H1 (cell line): ENCODE results near the gene NPL. TPM values are rescaled to one million over a fixed set of nuclear protein-coding genes. Genes with fewer than 3 reads are reported as not detected.

Experiments used
- CTCF ChIA-PET: fragments of 300-600 bp; sonication (Branson Sonifier 250); formaldehyde crosslinking; loops from one replicate; lab custom pipeline; 2021; ENCODE audit not compliant: partially characterized antibody; lab: Charles Lee
- POLR2A ChIA-PET: fragments of 300-600 bp; sonication (Branson Sonifier 250); formaldehyde crosslinking; loops from one replicate; lab custom pipeline; 2021; ENCODE audit warnings: inconsistent platforms; ENCODE audit not compliant: partially characterized antibody; lab: Charles Lee
- DNase-seq, 2 experiments: peaks; one replicate each; pipeline versions ENCODE4 v3.0.0 to v3.0.0-alpha.2; 2010 to 2022; ENCODE audit warnings: low spot score in 2 of 2, low read depth in 1 of 2, mixed read lengths in 1 of 2
- FAIRE-seq: peaks from 2 replicates; lab custom pipeline; 2011; peaks lifted over from hg19 to GRCh38; lab: Jason Lieb, UNC
- H2AFZ ChIP-seq: 2 replicates; pipeline ENCODE4 v1.8.1; 2012; ENCODE audit warnings: low read length, inconsistent platforms
- H2AK5ac ChIP-seq: 2 replicates; pipeline ENCODE4 v1.6.1; 2013; ENCODE audit warnings: low read depth, low read length
- H2BK120ac ChIP-seq: replicated peaks from 2 replicates; pipeline ENCODE3; 2013; ENCODE audit warnings: low read depth, low read length, inconsistent platforms
- H2BK12ac ChIP-seq: 2 replicates; pipeline ENCODE4 v1.6.1; 2013; ENCODE audit warnings: low read depth, low read length
- H2BK15ac ChIP-seq: 2 replicates; pipeline ENCODE4 v1.6.1; 2013; ENCODE audit warnings: low read length
- H2BK20ac ChIP-seq: 2 replicates; pipeline ENCODE4 v1.6.1; 2013; ENCODE audit warnings: low read length
- H2BK5ac ChIP-seq: 2 replicates; pipeline ENCODE4 v1.6.1; 2013; ENCODE audit warnings: low read depth, low read length
- H3K14ac ChIP-seq: 2 replicates; pipeline ENCODE4 v1.6.1; 2013; ENCODE audit warnings: inconsistent platforms; ENCODE audit not compliant: insufficient read length
- H3K18ac ChIP-seq: 2 replicates; pipeline ENCODE4 v1.6.1; 2013; ENCODE audit warnings: low read length; ENCODE audit errors: extremely low read depth
- H3K23ac ChIP-seq: 2 replicates; pipeline ENCODE4 v1.6.1; 2013; ENCODE audit warnings: inconsistent platforms; ENCODE audit not compliant: insufficient read length
- H3K23me2 ChIP-seq: 2 replicates; pipeline ENCODE4 v1.6.1; 2013; ENCODE audit warnings: low read depth, low read length
- H3K27ac ChIP-seq: 2 replicates; pipeline ENCODE4 v1.6.1; 2011; ENCODE audit warnings: low read depth, low read length, inconsistent platforms
- H3K27me3 ChIP-seq, 4 experiments: replicated peaks in 1 of 4; 1 replicate in 1 of 4; 2 replicates in 3 of 4; pipeline versions ENCODE4 v1.6.1 to v1.8.1; 2011 to 2013; ENCODE audit warnings: low read length in 3 of 4, mild to moderate bottlenecking in 3 of 4, inconsistent platforms in 2 of 4, mixed read lengths in 2 of 4, moderate library complexity in 1 of 4; ENCODE audit not compliant: control insufficient read depth in 3 of 4, insufficient read depth in 3 of 4; ENCODE audit errors: extremely low read depth in 1 of 4
- H3K36me3 ChIP-seq, 4 experiments: 2 replicates each; pipeline versions ENCODE4 v1.6.1 to v1.8.1; 2011 to 2013; ENCODE audit warnings: mild to moderate bottlenecking in 4 of 4, low read length in 3 of 4, moderate library complexity in 2 of 4, control low read depth in 1 of 4, inconsistent platforms in 1 of 4; ENCODE audit not compliant: insufficient read depth in 4 of 4, control insufficient read depth in 2 of 4
- H3K4ac ChIP-seq: replicated peaks from 2 replicates; pipeline ENCODE3; 2013; ENCODE audit warnings: low read length, low read depth, mixed read lengths, inconsistent platforms; ENCODE audit not compliant: insufficient read length
- H3K4me1 ChIP-seq, 4 experiments: replicated peaks in 1 of 4; 1 replicate in 1 of 4; 2 replicates in 3 of 4; pipeline versions ENCODE4 v1.6.1 to v1.8.1; 2011 to 2013; ENCODE audit warnings: low read length in 3 of 4, inconsistent platforms in 2 of 4, mixed read lengths in 1 of 4; ENCODE audit not compliant: insufficient read depth in 4 of 4, control insufficient read depth in 3 of 4
- H3K4me2 ChIP-seq, 2 experiments: 2 replicates each; pipeline versions ENCODE4 v1.6.1 to v1.8.1; 2011 to 2013; ENCODE audit warnings: low read depth in 2 of 2, low read length in 2 of 2, control low read depth in 1 of 2, inconsistent platforms in 1 of 2, mild to moderate bottlenecking in 1 of 2; ENCODE audit not compliant: insufficient read depth in 1 of 2
- H3K4me3 ChIP-seq, 4 experiments: fragments of 200-600, 300-600 bp in 1 of 4; sonication (generic), shearing (Covaris generic), sonication (Bioruptor Twin) in 1 of 4; 2 replicates each; pipeline versions ENCODE4 v1.5.1 to v1.8.1; 2011 to 2016; ENCODE audit warnings: low read length in 4 of 4, low read depth in 3 of 4, control low read depth in 2 of 4, inconsistent platforms in 2 of 4, mild to moderate bottlenecking in 2 of 4, mixed read lengths in 1 of 4, moderate library complexity in 1 of 4; ENCODE audit not compliant: insufficient read depth in 2 of 4; ENCODE audit errors: extremely low read depth in 1 of 4
- H3K56ac ChIP-seq: replicated peaks from 2 replicates; pipeline ENCODE3; 2013; ENCODE audit warnings: low read depth, mild to moderate bottlenecking, mixed read lengths, low read length, inconsistent platforms; ENCODE audit not compliant: insufficient read length
- H3K79me1 ChIP-seq: 2 replicates; pipeline ENCODE4 v1.6.1; 2013; ENCODE audit warnings: low read depth, low read length, control low read depth
- H3K79me2 ChIP-seq, 2 experiments: 2 replicates each; pipeline versions ENCODE4 v1.6.1 to v1.8.1; 2012 to 2013; ENCODE audit warnings: low read length in 2 of 2, mild to moderate bottlenecking in 2 of 2, inconsistent platforms in 1 of 2; ENCODE audit not compliant: insufficient read depth in 2 of 2, control insufficient read depth in 1 of 2
- H3K9ac ChIP-seq, 4 experiments: replicated peaks in 1 of 4; 1 replicate in 1 of 4; 2 replicates in 3 of 4; pipeline versions ENCODE4 v1.6.1 to v1.8.1; 2011 to 2013; ENCODE audit warnings: low read depth in 3 of 4, low read length in 3 of 4, control low read depth in 2 of 4, mild to moderate bottlenecking in 2 of 4, moderate library complexity in 2 of 4, inconsistent platforms in 1 of 4; ENCODE audit errors: extremely low read depth in 1 of 4
- H3K9me3 ChIP-seq, 2 experiments: 2 replicates each; pipeline versions ENCODE4 v1.6.1 to v1.8.1; 2012 to 2013; ENCODE audit warnings: mild to moderate bottlenecking in 2 of 2, moderate library complexity in 2 of 2, control low read depth in 1 of 2, inconsistent platforms in 1 of 2, low read depth in 1 of 2, low read length in 1 of 2, mixed read lengths in 1 of 2; ENCODE audit not compliant: insufficient read depth in 2 of 2
- H4K20me1 ChIP-seq, 2 experiments: replicated peaks in 1 of 2; 2 replicates each; pipeline versions ENCODE3 to v1.8.1; 2011 to 2013; ENCODE audit warnings: inconsistent platforms in 2 of 2, low read length in 2 of 2, mild to moderate bottlenecking in 1 of 2; ENCODE audit not compliant: insufficient read depth in 2 of 2, control insufficient read depth in 1 of 2
- H4K5ac ChIP-seq: 2 replicates; pipeline ENCODE4 v1.6.1; 2013; ENCODE audit warnings: low read length, low read depth, mixed read lengths, inconsistent platforms; ENCODE audit not compliant: insufficient read length
- H4K8ac ChIP-seq: 2 replicates; pipeline ENCODE4 v1.8.0; 2013; ENCODE audit warnings: mild to moderate bottlenecking, moderate library complexity, low read length, inconsistent platforms; ENCODE audit not compliant: insufficient read depth; ENCODE audit errors: extremely low read depth
- H4K91ac ChIP-seq: replicated peaks from 2 replicates; pipeline ENCODE3; 2013; ENCODE audit warnings: low read length, mixed read lengths, inconsistent platforms; ENCODE audit not compliant: insufficient read length
- ATF3 ChIP-seq: IDR thresholded peaks from 2 replicates; pipeline ENCODE4 v1.6.1; 2011; ENCODE audit warnings: low read depth, mild to moderate bottlenecking, low read length; ENCODE audit not compliant: insufficient read depth
- CHD1 ChIP-seq: IDR thresholded peaks from 2 replicates; pipeline ENCODE4 v1.6.1; 2012; ENCODE audit warnings: low read depth, low read length, improper control_type of control experiment
- CREB1 ChIP-seq: IDR thresholded peaks from 2 replicates; pipeline ENCODE4 v1.6.1; 2012; ENCODE audit warnings: inconsistent platforms
- GTF2F1 ChIP-seq: IDR thresholded peaks from 2 replicates; pipeline ENCODE4 v1.6.1; 2012; ENCODE audit warnings: low read depth, low read length, improper control_type of control experiment, borderline replicate concordance
- NRF1 ChIP-seq: IDR thresholded peaks from 2 replicates; pipeline ENCODE4 v1.6.1; 2011; ENCODE audit warnings: mild to moderate bottlenecking, low read depth, low read length, improper control_type of control experiment
- RBBP5 ChIP-seq: IDR thresholded peaks from 2 replicates; pipeline ENCODE4 v1.7.1; 2012; ENCODE audit warnings: low read depth, mild to moderate bottlenecking, inconsistent platforms, low read length, moderate library complexity, borderline replicate concordance
- RXRA ChIP-seq: IDR thresholded peaks from 2 replicates; pipeline ENCODE4 v1.6.1; 2011; ENCODE audit warnings: low read depth, mild to moderate bottlenecking, low read length, moderate library complexity; ENCODE audit not compliant: insufficient read depth
- TBP ChIP-seq: IDR thresholded peaks from 2 replicates; pipeline ENCODE4 v1.6.1; 2011; ENCODE audit warnings: low read depth, low read length, improper control_type of control experiment
- WGBS, 2 experiments: shearing (Covaris generic) in 1 of 2; methylation state at CpG; one replicate each; pipeline versions ENCODE4 v1.1.6 to v1.1.7; 2013 to 2015; ENCODE audit warnings: low lambda C conversion rate in 2 of 2, mixed read lengths in 2 of 2, inconsistent platforms in 1 of 2, low coverage in 1 of 2, missing lambda C conversion rate in 1 of 2; ENCODE audit not compliant: insufficient replicate concordance in 2 of 2, insufficient coverage in 1 of 2, insufficient read length in 1 of 2; ENCODE audit errors: extremely low coverage in 1 of 2, missing lambda C conversion rate in 1 of 2; 5-methylcytosine and 5-hydroxymethylcytosine counted together
- polyA plus RNA-seq, 7 experiments: library from polyadenylated mRNA; depleted of rRNA in 3 of 7; stranded (reverse) in 5 of 7; unstranded in 2 of 7; fragments of >200 nt in 5 of 7; fragments of 200-250 nt in 2 of 7; gene quantifications; 1 replicate in 5 of 7; 2 replicates in 1 of 7; 4 replicates in 1 of 7; pipeline versions ENCODE4 v1.2.1 to v1.2.3, GENCODE V29; 2011 to 2013; ENCODE audit warnings: missing spikeins in 2 of 7, mixed read lengths in 2 of 7
- total RNA-seq: library from RNA; stranded (reverse); fragmentation: NEBNext Ultra II Directional; extraction: Animal tissue kit (Norgen Biotek cat#: 25700); gene quantifications from 2 replicates; pipeline ENCODE4 v1.2.1, GENCODE V29; 2021

Gene NPL
- total and polyA plus RNA-seq, 2 of the 8 experiments (the other 6 are each of a cell fraction or from before 2014, with no cell fraction given) = 2.2 to 4.4 TPM

GRCh38 chr1:182855911-182856310 is 66.3 kb downstream of the NPL start:
- FAIRE-seq = no peak
- no peak for TF ChIP-seq GTF2F1
- TF ChIP-seq RBBP5 = no peak
- TF ChIP-seq TBP = no peak
- TF ChIP-seq NRF1 = no peak
- TF ChIP-seq RXRA = no peak
- no peak for TF ChIP-seq ATF3
- no peak for TF ChIP-seq CREB1
- no peak for TF ChIP-seq CHD1

More at GRCh38 chr1:182855911-182856310, 66.3 kb downstream of the NPL start:
- Histone ChIP-seq H3K23me2 (no peaks in the 10 kb centered on the region), H4K20me1 (peaks cover 3 to 8% of the 10 kb centered on the region in 2 experiments), H2BK12ac (no peak overlapping the region), H3K4me2 (no peak overlapping the region), H4K8ac (no peak overlapping the region), H3K9ac (no peak overlapping the region), H2BK20ac (no peak overlapping the region), H2AFZ (no peak overlapping the region), H2BK5ac (no peak overlapping the region), H3K79me1 (0 out of 2 replicates have a peak, but pooled peaks cover 3% of the 10 kb centered on the region), H2AK5ac (no peak overlapping the region), H3K14ac (no peak overlapping the region), H3K23ac (no peak overlapping the region), H3K4me1 (no peaks in the 10 kb centered on the region), H3K9me3 (no peaks in the 10 kb centered on the region), H4K91ac (no peak overlapping the region), H2BK15ac (no peak overlapping the region), H3K27ac (no peak overlapping the region), H3K79me2 (peaks cover under 1 to 83% of the 10 kb centered on the region in 2 experiments; a peak in 3 of 4 replicates), H4K5ac (no peak overlapping the region), H3K18ac (no peak overlapping the region), H3K56ac (no peak overlapping the region), H3K36me3 (peaks cover 58 to 100% (median 92%) of the 10 kb centered on the region in 4 experiments), H3K4ac (no peak overlapping the region), H2BK120ac (no peak overlapping the region), H3K4me3 (no peak overlapping the region), H3K27me3 (no peaks in the 10 kb centered on the region)
- WGBS, 2 experiments = 93% methylated on average over 4 of the region's 4 CpGs; no CpG with 5 or more reads in 1 of the 2 experiments
- ChIA-PET POLR2A (interaction anchor here (0.7 to 7.8 kb wide), 9 partner anchors 9 to 28 kb away, joined by 3 to 85 read pairs (median 12); no protein-coding TSS in a partner anchor), CTCF (interaction anchor here (0.9 to 2.2 kb wide), 5 partner anchors 10 to 255 kb away, joined by 3 to 7 read pairs (median 3); no protein-coding TSS in a partner anchor)
- DNase-seq = no peak
